Measurements from ENCODE around the gene FAM199X. TPM values are rescaled to one million over a fixed set of nuclear protein-coding genes. Genes with fewer than 3 reads are reported as not detected.
A peak's percentile ranks its signal among the peaks of the same experiment; 100 is the strongest.

FAM199X gene
- total RNA-seq = 14.6 to 15.5 TPM (median 15.2 TPM) in 3 replicates
- long read RNA-seq, full-length matches to known transcripts = 12 of 15 reads
- long read RNA-seq, partial matches to known transcripts = 0 of 15 reads
- long read RNA-seq, other reads (novel, unspliced or antisense) = 3 of 15 reads

DNA sequence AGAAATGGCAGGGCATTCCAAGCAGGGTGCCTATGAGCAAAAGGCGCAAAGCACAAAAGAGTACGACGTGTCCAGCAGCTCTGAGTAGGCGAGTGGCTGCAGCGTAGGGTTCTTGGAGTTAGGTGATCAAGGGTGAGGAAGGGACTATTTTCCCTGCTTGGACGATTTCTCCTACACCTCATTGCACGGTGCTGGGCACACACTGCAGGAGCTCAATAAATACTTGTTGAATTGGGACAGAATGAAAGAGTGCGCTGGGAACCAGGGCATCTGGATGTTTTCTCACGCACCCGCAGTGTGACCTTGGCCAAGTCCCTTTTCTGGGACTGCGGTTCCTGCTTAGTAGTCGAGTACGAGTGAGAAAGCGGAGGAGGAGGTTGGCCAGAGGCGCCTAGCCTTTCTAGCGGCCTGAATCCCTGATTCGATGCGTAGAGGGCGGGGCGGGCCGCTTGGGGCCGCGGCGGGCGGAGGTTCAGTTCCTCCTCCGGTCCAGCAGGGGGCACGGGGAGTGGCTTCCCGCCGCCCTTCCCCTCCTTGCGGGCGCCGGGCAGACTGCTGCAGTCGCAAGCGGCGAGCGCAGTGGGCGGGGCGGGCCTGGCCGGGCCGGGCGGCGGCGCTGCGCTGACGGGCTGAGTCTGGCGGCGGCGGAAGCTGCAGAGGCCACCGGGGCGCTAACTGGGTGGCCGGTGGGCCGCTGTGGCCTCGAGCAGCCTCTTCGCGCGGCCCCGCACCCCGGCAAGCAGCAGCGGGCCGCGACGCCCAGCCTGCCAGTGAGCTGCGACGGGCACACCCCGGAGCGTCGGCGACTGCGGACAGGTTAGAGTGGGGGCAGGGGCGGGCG is at the start of gene FAM199X:
Gene FAM199X (plus strand): TSS at position 560 of the 841 bp plus-strand sequence. CDS start 333 bp downstream, outside the sequence.
- H3K27ac Mint-ChIP-seq (ENCODE audit: unreplicated experiment) = peak within 1 kb of the TSS; percentile 86
- peak; percentile 95 for DNase-seq (ENCODE audit: low spot score)
- no peaks in the 10 kb centered on the region for H3K9me3 Mint-ChIP-seq (ENCODE audit: low read depth)
- H3K4me1 Mint-ChIP-seq (ENCODE audit: low read depth) = peaks cover 23% of the 10 kb centered on the region
- H3K36me3 Mint-ChIP-seq (ENCODE audit: low read depth) = no peaks in the 10 kb centered on the region
- H3K4me3 Mint-ChIP-seq (ENCODE audit: unreplicated experiment) = peak within 1 kb of the TSS; percentile 77
- TF ChIP-seq, protein P1, sequence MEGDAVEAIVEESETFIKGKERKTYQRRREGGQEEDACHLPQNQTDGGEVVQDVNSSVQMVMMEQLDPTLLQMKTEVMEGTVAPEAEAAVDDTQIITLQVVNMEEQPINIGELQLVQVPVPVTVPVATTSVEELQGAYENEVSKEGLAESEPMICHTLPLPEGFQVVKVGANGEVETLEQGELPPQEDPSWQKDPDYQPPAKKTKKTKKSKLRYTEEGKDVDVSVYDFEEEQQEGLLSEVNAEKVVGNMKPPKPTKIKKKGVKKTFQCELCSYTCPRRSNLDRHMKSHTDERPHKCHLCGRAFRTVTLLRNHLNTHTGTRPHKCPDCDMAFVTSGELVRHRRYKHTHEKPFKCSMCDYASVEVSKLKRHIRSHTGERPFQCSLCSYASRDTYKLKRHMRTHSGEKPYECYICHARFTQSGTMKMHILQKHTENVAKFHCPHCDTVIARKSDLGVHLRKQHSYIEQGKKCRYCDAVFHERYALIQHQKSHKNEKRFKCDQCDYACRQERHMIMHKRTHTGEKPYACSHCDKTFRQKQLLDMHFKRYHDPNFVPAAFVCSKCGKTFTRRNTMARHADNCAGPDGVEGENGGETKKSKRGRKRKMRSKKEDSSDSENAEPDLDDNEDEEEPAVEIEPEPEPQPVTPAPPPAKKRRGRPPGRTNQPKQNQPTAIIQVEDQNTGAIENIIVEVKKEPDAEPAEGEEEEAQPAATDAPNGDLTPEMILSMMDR (IDR thresholded peaks at IDR 0.05) = peak; percentile 76
- H3K27me3 Mint-ChIP-seq (ENCODE audit: low read depth) = no peaks in the 10 kb centered on the region

DNA sequence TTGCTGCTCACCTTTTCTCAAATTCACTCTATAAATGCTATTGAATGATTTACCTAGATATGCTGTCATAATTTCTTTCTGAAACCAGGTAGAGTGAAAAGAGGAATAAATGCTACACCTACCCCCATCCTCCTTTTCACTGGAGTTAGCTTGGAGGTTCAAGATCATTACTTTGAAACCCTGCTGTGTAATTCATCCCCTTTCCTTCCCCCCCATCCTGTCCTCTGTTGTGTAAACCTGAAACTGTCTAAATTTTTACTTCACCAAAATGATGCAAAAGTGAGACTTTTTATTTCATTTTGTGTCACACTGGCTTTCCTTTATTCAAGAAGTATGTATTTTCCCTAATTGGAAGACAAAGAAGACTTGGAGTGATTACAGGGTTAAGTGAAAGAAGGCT is 48.5 kb upstream of the FAM199X start:
- Mint-ChIP-seq H3K36me3 (ENCODE audit: low read depth) (no peaks in the 10 kb centered on the region), H3K27me3 (ENCODE audit: low read depth) (no peaks in the 10 kb centered on the region), H3K4me3 (ENCODE audit: unreplicated experiment) (no peak overlapping the region), H3K4me1 (ENCODE audit: low read depth) (peaks cover 6% of the 10 kb centered on the region), H3K9me3 (ENCODE audit: low read depth) (no peaks in the 10 kb centered on the region), H3K27ac (ENCODE audit: unreplicated experiment) (no peak overlapping the region)
- no peak for DNase-seq (ENCODE audit: low spot score)
- TF ChIP-seq, protein P1 (IDR thresholded peaks at IDR 0.05) = no peak

DNA sequence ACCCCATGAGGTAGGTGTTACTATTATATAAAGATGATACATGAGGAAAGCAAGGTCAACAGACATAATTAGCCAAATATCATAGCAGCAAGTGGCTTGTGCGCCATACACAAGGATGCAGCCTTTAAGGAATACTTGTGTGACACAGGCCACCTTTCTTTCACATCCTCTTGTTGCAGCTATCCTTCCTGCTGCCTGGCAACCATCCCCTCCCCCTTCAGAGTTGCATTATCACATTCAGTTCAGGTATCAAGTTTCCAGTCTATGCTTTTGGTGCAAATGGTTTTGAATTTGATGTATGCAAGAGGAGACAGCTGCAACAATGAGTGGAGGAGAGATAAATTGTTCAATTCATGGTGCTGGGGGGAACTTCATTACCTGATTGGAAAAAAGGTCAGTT is 47.5 kb upstream of the FAM199X start:
- no peak for DNase-seq (ENCODE audit: low spot score)
- Mint-ChIP-seq H3K36me3 (ENCODE audit: low read depth) (no peaks in the 10 kb centered on the region), H3K4me1 (ENCODE audit: low read depth) (no peaks in the 10 kb centered on the region), H3K27ac (ENCODE audit: unreplicated experiment) (no peak overlapping the region), H3K4me3 (ENCODE audit: unreplicated experiment) (no peak overlapping the region), H3K27me3 (ENCODE audit: low read depth) (no peaks in the 10 kb centered on the region), H3K9me3 (ENCODE audit: low read depth) (no peaks in the 10 kb centered on the region)
- TF ChIP-seq, protein P1 (IDR thresholded peaks at IDR 0.05) = no peak

DNA sequence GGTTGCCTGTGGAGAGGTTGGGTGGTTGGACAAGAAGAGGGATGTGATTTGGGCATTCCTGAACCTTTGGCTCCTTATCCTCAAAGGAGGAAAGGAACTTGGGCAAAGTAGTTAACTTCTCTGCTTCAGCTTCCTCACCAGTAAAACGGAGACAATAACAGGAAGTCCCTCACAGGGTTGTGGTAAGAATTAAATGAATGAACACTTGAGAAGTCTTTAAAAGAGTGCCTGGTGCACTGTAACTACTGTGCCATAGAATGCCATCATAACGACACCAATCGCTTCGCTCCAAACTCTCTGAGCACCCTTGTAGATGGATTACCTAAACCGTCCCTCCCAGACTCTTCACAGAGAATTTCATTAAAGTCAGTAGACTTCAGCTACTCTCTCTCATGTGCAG is 43.4 kb upstream of the FAM199X start:
- no peak for DNase-seq (ENCODE audit: low spot score)
- Mint-ChIP-seq H3K4me3 (ENCODE audit: unreplicated experiment) (no peak overlapping the region), H3K36me3 (ENCODE audit: low read depth) (no peaks in the 10 kb centered on the region), H3K27me3 (ENCODE audit: low read depth) (no peaks in the 10 kb centered on the region), H3K4me1 (ENCODE audit: low read depth) (no peaks in the 10 kb centered on the region), H3K27ac (ENCODE audit: unreplicated experiment) (no peak overlapping the region), H3K9me3 (ENCODE audit: low read depth) (no peaks in the 10 kb centered on the region)
- TF ChIP-seq, protein P1 (IDR thresholded peaks at IDR 0.05) = no peak

DNA sequence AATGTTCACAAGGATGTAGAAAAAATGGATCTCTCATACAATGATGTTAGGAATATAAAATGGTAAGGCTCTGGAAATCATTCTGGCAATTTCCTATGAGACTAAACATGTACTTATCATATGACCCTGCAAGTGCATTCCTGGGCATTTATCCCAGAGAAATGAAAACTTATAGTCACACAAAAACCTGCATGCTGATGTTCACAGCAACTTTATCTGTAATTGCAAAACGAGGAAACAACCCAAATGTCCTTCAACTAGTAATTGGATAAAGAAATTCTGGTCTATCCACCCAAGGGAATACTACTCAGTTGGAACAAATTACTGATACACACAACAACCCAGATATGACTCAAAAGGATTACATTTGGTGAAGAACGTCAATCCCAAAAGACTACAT is 39.4 kb upstream of the FAM199X start:
- peaks cover 3% of the 10 kb centered on the region for H3K36me3 Mint-ChIP-seq (ENCODE audit: low read depth)
- H3K4me1 Mint-ChIP-seq (ENCODE audit: low read depth) = no peaks in the 10 kb centered on the region
- H3K27me3 Mint-ChIP-seq (ENCODE audit: low read depth) = no peaks in the 10 kb centered on the region
- TF ChIP-seq, protein P1 (IDR thresholded peaks at IDR 0.05) = no peak
- no peak overlapping the region for H3K4me3 Mint-ChIP-seq (ENCODE audit: unreplicated experiment)
- no peak for DNase-seq (ENCODE audit: low spot score)
- H3K9me3 Mint-ChIP-seq (ENCODE audit: low read depth) = no peaks in the 10 kb centered on the region
- no peak overlapping the region for H3K27ac Mint-ChIP-seq (ENCODE audit: unreplicated experiment)

Data from chondrocyte (in vitro differentiated cells).